ENCODE data around the gene SMOC2.

Gene SMOC2

GRCh38 chr6:168480481-168480880 lies 39.5 kb downstream of the SMOC2 start:
- DNase-seq: no peak

- no peak for DNase-seq
These were observed 44.8 kb downstream of the SMOC2 start for GRCh38 chr6:168485818-168486217.

GRCh38 chr6:168490757-168491156 lies 49.8 kb downstream of the SMOC2 start:
- no peak for DNase-seq

GRCh38 chr6:168493976-168494375 lies 53.0 kb downstream of the SMOC2 start:
- DNase-seq: no peak

- DNase-seq: no peak
These were observed 53.7 kb downstream of the SMOC2 start for GRCh38 chr6:168494726-168495125.

GRCh38 chr6:168495133-168495532 lies 54.1 kb downstream of the SMOC2 start:
- no peak for DNase-seq

GRCh38 chr6:168495636-168496035 lies 54.7 kb downstream of the SMOC2 start:
- no peak for DNase-seq

GRCh38 chr6:168496139-168496996 lies 55.4 kb downstream of the SMOC2 start:
- no peak for DNase-seq

GRCh38 chr6:168496997-168497331 lies 56.0 kb downstream of the SMOC2 start:
- DNase-seq: no peak

GRCh38 chr6:168497381-168497780 lies 56.4 kb downstream of the SMOC2 start:
- no peak for DNase-seq

GRCh38 chr6:168498161-168498843 lies 57.3 kb downstream of the SMOC2 start:
- no peak for DNase-seq

- DNase-seq: no peak
These were observed 58.2 kb downstream of the SMOC2 start for GRCh38 chr6:168499045-168499650.

GRCh38 chr6:168500519-168500918 lies 59.5 kb downstream of the SMOC2 start:
- DNase-seq: no peak

- no peak for DNase-seq
These were observed 60.6 kb downstream of the SMOC2 start for GRCh38 chr6:168501561-168501960.

GRCh38 chr6:168504366-168504765 lies 63.4 kb downstream of the SMOC2 start:
- DNase-seq: no peak

GRCh38 chr6:168506460-168506859 lies 65.5 kb downstream of the SMOC2 start:
- no peak for DNase-seq

GRCh38 chr6:168507297-168507696 lies 66.3 kb downstream of the SMOC2 start:
- no peak for DNase-seq

GRCh38 chr6:168507730-168508129 lies 66.7 kb downstream of the SMOC2 start:
- DNase-seq: no peak

- DNase-seq: no peak
These were observed 67.9 kb downstream of the SMOC2 start for GRCh38 chr6:168508903-168509302.

GRCh38 chr6:168513766-168514165 lies 72.8 kb downstream of the SMOC2 start:
- no peak for DNase-seq

- DNase-seq: peak in 1 of 58 donors; percentile 21
These were observed 73.2 kb downstream of the SMOC2 start for GRCh38 chr6:168514216-168514615.

- DNase-seq: no peak
These were observed 74.4 kb downstream of the SMOC2 start for GRCh38 chr6:168515376-168515775.

Data from anterior cingulate cortex (tissue), 58 donors.